Heart left ventricle (tissue), 13 donors: Measurements from ENCODE around the gene CCDC82.

Source experiments
- POLR2A ChIP-seq, 2 donors: fragments of 450-650 bp; IDR thresholded peaks; one replicate each; pipeline ENCODE4 v1.6.1; 2017; ENCODE audit warnings: antibody characterized with exemption in 2 of 2, mild to moderate bottlenecking in 2 of 2, moderate library complexity in 2 of 2
- TF ChIP-seq, protein P1 (sequence below), 12 donors: fragments of 200-600 bp; sonication (generic) in 4 of 12; IDR thresholded peaks; one replicate each; pipeline versions ENCODE4 v1.5.0 to v1.8.0; 2018 to 2022; ENCODE audit warnings: antibody characterized with exemption in 12 of 12, mild to moderate bottlenecking in 5 of 12
- donor health status: ischemic (EF 13 %, LVEDD 7.1; RV severe dilation, severe dysfunction).
- donor health status: DM: no; HTN: yes; CAD: no.
- donor health status: DM: no; HTN: no; CAD: no.
- donor health status: ischemic (EF 25% LVEDD 6.9; RV normal size, moderate dysfunction).
- donor health status: ischemic (EF 25% LVEDD 5.7; RV mildly dilated, moderate dysfunction).
- donor health status: ischemic (EF 35%, LVEDD 5.7; RV mildly dilated, moderate dysfunction).
- donor health status: nonischemic (EF 11% LVEDD 7.7; RV severe dilation, severe dysfunction).
- donor health status: DM: yes; HTN: yes; CAD: no.
- donor health status: PGD.
- donor health status: ischemic (EF 29% LVEDD 5.4; RV normal size, mild dysfunction).
- donor health status: nonischemic (EF 23%, LVEDD 6.1; RV moderate dilation, normal function).

DNA sequence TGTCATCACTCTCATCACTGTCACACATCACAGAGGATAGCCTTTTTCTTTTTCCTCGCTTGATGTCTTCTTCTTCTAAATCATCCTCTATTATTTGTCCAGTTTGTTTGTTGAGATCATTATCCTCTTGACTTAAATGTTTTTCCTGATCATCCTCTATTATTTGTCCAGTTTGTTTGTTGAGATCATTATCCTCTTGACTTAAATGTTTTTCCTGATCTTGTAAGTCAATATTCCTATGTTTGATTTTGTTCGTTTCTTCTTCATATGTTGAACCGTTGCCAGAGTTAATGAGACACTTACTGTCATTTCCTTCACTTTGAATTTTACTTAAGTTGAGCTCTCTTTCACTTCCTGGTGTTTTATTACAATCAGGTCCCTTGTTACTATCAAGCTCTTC is 5.6 kb downstream of the CCDC82 start:
- TF ChIP-seq, protein P1, sequence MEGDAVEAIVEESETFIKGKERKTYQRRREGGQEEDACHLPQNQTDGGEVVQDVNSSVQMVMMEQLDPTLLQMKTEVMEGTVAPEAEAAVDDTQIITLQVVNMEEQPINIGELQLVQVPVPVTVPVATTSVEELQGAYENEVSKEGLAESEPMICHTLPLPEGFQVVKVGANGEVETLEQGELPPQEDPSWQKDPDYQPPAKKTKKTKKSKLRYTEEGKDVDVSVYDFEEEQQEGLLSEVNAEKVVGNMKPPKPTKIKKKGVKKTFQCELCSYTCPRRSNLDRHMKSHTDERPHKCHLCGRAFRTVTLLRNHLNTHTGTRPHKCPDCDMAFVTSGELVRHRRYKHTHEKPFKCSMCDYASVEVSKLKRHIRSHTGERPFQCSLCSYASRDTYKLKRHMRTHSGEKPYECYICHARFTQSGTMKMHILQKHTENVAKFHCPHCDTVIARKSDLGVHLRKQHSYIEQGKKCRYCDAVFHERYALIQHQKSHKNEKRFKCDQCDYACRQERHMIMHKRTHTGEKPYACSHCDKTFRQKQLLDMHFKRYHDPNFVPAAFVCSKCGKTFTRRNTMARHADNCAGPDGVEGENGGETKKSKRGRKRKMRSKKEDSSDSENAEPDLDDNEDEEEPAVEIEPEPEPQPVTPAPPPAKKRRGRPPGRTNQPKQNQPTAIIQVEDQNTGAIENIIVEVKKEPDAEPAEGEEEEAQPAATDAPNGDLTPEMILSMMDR (IDR thresholded peaks at IDR 0.05) = no peak
- TF ChIP-seq POLR2A (IDR thresholded peaks at IDR 0.05) = no peak
